Dedifferentiated amniotic fluid mesenchymal stem cell (primary cell): ENCODE measurements around the gene DOK1.
A peak's percentile ranks its signal among the peaks of the same experiment; 100 is the strongest.

Experiments
- DNase-seq: peaks from one replicate; pipeline ENCODE4 v3.0.0-alpha.2; 2016; ENCODE audit errors: extremely low spot score

DOK1 gene

DNA sequence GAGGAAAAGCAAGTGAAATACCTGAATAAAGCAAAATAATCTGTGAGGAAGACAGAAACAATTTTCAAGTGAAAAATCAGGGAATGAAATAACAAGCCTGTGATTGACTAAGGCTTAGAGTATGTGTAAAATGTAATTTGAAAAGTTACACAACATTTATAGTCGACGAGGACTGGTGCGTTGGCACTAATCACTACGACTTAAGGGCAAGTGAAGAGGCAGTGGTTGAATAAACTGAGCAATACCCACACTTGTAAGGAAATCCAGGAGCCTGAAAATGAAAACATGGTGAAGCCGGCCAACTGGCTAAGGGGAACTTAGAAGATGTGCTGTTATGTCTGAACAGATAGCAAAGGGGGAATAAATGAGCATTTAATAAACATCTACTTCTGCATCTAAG is 13.4 kb downstream of the DOK1 start:
- peak; percentile 80 for DNase-seq

DNA sequence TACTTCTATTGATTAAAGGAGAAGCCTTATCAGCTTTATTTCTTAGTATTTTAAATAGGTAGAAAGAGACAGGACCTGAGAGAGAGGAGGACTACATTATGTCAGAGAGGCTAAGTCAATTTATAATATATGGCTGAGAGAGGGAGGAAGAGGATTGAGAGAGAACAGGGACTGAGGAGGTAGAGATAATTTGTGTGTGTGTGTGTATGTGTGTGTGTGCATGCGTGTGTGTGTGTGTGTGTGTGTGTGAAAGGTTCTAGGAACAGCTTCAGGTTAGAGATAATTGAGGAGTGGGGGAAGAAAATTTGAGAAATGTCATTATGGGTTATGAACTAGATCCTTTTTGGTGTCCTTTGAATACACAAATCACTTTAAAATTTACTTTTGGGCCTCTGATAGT is 15.2 kb downstream of the DOK1 start:
- DNase-seq = no peak

DNA sequence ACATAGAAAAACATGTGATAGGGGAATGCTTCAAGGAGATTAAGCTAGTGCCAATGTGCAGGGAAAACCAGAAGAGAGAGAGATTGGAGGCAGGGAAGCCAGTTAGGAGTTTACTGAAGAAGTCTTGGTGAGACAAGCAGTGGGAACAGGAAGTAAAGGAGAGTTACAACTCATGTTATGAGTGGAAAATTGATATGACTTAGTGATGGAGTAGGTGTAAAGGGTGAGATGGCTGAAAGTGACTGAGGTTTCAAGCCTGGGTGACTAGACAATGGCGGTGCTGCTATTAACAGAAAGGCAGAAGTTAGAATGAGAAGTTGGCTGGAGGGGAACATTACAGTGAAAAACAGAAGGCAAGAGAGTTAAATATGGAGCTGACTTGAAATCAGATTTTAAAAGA is 16.5 kb downstream of the DOK1 start:
- no peak for DNase-seq

DNA sequence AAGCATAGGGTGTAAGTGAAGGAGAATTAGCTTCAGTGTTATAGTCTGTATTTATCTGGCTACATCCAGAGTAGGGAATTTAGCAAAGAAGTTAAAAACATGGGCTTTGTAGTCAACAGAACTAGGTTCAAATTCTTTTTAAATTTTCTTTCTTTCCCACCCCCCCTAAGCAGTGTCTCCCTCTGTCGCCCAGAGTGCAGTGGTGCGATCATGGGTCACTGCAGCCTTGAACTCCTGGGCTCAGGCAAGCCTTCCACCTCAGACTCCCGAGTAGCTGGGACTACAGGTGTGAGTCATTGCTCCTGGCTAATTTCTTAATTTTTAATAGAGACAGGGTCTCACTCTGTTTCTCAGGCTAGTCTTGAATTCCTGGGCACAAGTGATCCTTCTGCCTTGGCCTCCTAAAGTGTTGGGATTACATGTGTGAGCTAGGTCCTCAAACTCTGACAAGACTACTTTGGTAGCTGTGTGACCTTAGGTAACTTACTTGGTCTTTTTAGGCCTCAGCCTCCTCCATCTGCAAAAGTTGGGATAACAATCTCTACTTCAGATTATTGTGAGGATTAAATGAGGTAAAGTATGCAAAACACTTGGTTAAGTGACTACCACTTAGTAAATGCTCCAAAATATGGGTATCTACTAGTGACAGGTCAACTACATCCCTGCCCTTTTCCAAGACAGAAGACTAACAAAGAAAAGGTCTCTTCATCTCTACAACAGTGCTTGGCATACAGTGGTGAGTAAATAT is 17.8 kb downstream of the DOK1 start:
- no peak for DNase-seq

DNA sequence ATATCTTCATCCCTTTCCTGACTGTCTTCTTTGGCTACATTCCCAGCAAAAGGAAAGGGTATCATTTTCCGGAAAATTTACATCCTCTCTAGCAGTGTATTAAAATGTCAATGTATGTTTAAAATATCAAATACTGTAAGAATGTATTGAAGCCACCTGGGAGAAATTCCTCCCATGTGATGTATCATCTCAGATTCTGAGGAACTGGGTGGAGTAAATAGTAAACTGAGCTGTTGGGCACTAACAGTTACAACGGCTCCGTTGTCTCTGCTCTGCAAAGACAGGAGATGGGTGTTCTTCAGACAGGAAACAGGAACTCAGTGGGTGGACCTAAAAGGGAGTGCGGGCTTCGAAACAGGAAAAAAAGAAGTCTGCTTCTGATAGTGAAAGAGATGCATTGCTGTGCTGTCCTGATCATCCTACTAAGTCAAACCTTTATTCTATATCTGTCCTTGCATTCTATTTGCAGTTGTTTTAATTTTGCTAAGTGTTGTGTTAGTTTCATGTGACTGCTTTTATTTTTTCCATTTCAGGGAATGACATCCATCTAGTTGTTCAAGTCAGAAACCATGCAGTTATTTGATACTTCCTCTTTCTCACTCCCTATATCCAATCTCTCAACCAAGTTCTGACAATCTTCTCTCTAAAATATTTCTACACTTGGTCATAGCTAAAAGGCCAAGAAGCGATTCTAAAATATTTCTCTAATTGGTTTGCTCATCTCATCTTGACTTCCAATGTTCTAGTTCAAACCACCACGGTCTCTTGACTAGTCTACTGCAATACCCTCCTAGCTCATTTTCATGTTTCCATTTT is 19.4 kb downstream of the DOK1 start:
- DNase-seq = peak; percentile 39

DNA sequence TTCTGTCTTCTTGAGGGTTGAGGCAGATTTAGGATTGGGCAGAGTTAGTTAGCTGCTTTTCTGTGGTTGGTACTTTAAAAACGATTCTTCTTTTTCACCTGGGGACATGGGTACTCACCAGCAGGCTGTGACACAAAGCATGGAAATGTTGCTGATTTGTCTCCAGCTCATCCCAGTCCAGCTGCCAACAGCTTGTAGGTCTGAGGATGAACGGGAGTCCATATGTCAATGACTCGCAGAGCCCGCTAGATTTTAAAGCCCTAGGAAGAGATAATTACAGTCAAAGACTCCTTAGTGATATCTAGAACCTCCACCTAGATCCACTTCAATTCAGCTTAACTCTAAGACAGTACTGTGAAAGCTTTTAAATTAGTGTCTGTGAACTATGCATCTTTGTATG is 20.8 kb downstream of the DOK1 start:
- DNase-seq = no peak

DNA sequence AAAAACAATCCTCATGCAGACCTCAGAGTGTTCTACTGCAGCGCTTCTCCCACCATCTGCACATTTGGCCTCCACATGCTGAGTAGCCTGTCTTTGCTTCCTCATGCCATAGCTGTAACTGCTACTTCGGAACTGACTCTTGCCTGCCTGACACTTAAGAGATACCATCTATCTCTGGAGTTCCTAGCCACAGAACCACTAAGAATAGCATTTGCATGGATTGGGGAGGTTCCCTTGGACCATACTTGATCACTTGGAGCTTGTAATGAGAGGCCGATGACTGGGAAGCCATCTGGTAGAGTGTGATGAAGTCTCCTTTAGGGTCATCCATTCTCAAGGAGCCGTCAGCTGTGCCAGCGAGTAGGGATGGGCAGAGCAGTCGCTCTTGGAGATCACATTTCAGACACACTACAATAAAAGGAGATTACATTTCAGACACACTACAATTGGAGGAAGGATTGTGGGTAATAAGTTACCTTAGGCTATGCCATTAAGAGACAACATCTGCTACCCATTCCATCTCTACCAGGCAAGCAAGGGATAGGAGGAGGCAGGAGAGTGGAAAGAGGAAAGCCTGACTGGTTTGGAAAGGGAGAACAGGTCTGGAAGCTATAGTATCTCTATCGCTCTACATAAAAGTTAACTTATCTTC is 21.8 kb downstream of the DOK1 start:
- no peak for DNase-seq

DNA sequence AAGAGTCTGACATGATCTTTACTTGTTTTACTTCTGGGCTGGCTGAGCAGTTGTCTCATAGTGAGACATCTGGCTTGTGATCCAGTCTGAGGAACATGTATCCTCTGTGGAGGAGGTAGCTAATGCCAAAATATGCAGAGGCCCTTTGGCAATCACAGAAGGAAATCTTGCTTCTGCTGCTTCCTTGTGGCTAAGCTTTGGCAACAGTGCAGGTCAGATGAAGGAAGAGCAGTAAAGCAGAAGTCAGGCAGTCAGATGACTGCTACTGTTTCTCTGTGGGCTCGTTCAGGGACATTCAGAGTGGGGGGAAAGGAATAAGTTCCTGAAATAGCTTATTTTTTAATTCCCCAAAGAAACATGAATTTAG is 22.3 kb downstream of the DOK1 start:
- DNase-seq = peak; percentile 77

DNA sequence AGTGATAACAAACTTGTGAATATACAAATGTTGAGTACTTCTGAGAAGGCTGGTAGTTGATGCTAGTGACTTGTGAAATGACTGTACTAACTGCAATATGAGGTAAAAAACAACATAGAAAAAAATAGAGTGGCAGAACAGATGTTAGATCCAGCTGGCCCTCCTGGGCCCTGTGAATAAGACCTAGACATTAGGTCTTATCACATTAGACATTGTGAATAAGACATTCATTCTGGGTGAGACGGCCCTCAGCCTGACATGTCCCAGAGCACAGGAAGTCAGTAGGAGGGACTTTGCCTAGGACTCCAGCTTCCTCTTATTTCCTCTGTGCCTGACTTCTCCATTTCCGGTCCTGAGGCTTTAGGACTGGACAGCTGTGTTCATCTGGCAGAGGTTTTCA is 22.9 kb downstream of the DOK1 start:
- no peak for DNase-seq

DNA sequence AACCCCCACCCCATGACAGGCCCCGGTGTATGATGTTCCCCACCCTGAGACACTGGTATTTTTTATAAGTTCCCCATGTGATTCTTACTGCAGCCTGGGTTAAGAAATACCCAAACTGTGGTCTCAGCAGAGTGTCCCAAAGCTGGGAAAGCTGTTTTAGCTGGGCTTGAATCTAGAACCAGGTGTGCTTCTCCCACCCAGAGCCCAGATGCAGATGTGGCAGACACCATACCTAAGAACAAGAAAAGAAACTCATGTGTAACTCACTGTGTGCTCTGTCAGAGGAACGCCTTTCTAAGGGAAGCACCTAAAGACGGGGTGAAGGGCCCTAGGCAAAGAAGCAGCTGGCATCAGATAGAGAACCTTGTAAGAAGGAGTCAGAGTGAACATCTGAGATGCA is 23.9 kb downstream of the DOK1 start:
- DNase-seq = no peak

DNA sequence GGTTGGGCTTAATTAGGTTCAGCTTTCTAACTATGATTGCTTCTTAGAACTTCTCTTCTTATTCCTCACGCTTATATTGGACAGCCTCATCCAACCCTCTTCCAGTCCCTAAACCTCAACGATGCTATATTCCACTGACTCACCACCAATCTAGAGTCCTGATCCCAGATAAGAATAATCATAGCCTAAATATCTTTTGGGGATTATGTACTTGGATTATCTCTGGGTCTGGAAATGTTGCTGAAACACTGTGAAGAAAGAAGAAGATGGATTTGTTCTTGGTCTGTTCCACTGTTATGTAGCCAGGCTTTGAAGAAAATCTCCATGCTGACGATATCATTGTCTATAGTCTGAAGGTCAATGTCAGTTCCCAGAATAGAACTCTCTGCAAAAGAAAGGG is 26.9 kb downstream of the DOK1 start:
- no peak for DNase-seq

DNA sequence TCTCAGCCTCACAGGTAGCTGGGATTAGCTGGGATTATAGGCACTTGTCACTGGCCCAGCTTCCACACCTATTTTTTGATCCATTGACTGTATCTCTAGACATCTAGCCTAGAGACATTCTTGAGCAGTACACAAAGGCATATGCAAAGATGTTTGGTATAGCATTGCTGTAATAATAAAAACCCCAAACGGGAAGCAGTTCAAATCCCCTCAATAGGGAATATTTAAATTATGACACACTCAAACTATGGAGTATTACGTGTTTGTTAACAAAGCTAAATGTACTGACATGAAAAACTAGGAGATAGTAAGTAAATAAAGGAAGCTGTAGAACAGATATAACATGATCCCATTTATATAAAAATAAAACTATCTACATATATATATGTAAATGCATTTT is 27.7 kb downstream of the DOK1 start:
- DNase-seq = no peak

DNA sequence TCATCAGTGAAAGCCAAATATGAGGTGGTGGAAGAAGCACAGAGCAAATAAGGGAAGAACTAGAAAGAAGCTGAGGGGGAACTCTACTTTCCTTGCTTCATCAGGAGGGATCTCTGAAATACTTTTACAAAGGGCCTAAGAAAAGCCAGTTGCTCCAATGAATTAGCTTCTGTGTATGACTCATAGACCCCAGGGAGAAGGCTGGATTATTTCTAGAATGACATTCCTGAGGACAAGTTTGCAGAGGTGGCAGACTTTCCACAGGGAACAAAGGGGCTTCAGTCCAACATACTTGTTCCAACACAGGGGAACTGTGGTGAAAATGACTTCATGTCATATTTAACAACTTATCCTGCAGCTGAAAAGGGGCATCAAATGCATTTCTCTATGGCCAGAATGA is 29.0 kb downstream of the DOK1 start:
- no peak for DNase-seq

DNA sequence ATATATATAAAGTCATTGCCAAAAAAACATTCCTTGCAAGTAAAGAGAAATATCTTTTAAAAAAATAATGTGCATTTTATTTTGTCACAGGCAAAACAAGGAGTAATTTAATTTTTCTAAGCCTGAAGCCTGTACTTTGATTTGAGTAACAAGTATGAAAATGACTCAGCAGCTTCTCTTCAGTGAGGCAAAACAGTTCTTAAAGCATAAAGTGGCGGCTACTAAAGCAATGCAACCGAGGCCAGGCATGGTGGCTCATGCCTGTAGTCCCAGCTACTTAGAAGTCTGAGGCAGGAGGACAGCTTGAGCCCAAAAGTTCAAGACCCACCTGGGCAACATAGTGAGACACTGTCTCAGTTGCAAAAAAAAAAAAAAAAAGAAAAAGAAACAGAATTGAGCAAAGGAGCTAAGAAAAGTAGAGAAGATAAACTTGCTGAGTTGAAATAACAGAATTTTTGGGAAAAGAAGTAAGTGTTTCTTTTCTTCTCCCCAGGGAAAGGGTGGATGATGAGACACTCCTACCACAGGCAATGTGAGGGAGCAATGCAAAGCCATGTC is 29.6 kb downstream of the DOK1 start:
- DNase-seq = peak; percentile 58

DNA sequence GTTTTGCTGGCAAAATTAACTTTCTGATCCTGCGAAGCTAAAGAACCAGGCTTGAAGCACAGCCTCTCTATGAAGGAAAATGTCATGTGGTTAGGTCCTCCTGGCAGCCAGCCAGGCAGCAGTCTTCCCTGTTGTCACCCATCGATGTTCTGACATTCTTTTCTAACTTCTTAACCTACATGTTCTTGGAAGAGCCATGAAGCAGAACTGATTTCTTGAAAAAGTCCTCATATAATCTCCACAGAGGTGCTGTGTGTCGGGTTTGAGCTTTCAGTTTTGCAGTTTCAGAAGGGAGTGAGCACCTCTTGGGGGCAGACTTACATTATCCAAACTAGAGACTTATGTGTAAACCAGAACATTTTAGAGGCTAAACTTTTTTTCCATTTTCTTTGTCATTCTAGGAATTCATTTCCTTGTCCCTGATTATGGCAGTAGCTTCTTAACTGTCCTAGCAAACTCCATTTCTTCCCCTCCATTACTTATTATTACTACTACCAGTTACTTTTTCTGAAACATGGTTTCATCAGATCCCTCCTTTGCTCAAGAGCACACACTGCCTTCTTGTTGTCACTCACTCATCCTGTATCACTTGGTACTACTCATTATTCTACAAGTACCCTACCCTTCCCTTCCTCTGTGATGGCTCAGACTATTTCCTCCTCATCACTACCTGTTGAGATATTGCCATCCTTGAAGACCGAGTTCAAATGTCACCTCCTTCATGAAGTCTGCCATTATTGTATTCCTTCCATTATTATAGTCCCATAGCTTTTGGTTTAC is 31.1 kb downstream of the DOK1 start:
- no peak for DNase-seq

DNA sequence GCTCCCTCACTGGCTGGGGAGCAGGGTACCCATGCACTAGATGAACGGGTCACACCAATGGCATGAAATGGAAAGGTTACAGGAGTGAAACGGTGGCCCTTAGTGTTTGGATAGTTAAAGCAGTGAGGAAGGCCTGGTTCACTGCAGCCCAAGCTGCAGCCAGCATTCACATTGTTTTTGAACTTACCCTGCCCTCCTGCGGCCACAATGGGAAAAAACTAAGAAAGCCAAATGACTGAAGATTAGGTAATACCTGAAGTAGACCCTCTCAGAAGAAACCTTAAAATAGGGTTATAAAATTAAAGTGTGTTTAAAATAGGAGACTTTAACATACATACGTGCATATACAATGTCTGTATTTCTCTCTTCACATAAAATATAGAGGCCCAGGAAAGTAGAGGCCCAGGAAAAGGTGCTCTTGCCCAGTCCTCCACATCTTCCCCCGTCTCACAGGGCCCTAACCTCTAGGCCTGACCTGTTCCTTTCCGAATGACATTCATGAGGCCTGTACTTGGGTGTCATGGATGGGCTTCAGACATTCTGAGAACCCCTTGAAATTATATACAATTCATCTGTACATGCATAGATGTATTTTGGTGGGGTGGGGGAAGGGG is 33.3 kb downstream of the DOK1 start:
- peak; percentile 74 for DNase-seq

DNA sequence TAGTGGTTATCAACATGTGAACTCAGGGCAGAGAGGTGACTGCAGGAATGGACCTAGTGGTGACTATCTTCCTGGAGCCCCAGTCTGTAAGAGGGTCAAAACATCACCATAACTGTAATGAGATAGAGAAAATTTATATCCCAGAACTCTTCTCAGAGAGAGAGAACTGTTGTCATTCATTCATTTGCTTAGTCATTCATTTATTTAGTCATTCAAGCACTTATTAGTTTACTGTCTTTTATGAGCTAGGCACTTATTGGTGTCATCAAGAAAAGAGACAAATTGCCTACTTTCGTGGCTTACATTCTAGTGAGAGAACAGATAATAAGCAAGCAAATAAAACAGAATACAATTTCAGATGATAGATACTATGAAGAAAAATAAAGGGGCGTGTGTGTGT is 34.1 kb downstream of the DOK1 start:
- no peak for DNase-seq

DNA sequence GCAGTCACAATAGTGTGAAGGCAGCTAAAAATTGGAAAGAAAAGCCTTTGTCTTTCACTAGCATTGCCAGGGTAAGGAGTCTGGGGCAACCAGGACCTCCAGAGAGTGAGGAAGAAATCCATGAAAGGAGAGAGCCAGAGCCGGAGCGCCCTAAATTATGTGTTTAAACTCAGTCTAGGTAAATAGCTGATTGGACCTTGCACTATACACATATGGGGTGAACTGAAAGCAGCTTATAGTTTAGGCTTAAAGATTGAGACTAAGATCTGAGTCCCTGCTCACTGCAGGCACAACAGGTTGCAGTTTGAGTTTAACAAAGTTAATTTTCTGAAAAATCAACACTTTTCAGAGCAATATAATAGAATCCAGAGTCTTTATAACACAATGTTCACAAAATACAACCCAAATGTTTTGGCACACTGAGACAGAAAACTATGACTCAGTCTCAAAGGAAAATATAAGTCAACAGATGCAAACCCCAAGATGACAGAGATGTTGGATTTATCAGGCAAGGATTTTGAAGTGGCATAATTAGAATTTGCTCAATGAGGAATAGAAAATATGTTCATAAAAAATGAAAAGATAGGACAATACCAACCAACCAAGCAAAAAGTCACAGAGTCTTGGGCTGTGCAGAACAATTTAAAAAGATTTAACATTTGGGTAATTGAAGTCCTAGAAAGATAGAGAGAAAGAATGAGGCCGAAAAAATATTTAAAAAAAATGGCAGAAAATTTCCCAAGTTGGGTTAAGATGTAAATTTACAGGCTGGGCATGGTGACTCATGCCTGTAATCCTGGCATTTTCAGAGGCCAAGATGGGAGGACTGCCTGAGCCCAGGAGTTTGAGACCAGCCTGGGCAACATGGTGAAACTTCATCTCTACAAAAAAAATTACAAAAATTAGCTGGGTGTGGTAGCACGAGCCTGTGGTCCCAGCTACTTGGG is 39.6 kb downstream of the DOK1 start:
- DNase-seq = no peak

DNA sequence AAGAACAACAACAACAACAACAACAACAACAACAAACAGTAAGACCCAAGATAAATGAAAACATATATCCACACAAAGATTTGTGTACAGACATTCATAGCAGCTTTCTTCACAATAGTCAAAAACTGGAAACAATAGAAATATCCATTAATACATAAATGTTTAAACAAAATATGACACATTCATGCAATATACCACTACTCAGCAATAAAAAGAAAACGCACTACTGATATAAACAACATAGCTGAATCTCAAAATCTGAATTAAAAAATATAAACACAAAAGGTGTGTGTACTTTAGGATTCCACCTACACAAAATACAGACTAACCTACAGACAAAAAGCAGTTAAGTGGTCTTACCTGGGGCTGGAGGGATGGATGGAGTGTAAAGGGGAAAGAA is 42.1 kb downstream of the DOK1 start:
- no peak for DNase-seq

DNA sequence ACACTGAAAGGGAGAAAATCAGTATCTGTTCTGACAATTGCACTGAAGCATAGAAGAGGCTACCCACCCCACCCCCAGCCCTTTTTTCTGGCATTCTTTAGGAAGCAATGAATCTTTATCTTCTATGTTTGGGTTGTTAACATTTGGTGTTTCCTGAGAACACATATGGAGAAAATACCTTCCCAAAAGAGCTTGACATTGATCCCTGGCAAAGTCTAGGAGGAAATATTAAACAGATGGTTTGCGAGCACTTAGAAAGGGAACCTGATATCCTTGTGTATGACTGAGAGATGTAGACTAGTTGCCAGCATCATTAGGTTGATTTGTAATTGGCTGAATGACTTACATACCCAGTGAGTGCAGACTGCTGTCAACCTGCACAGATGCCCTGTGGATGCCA is 42.9 kb downstream of the DOK1 start:
- no peak for DNase-seq
